ENCODE measurements around the gene MRPS12. TPM values are rescaled to one million over a fixed set of nuclear protein-coding genes. Genes with fewer than 3 reads are reported as not detected.

MRPS12 gene
- total RNA-seq, 4 donors from 2014 or later, result 23.7 to 42.6 (median 34.7) TPM

GRCh38 chr19:38915329-38916321, 15.1 kb upstream of the MRPS12 start:
- DNase-seq, result no peak
- Histone ChIP-seq H3K4me3 (no peak overlapping the region), H3K36me3 (no peaks in the 10 kb centered on the region), H3K4me1 (no peaks in the 10 kb centered on the region), H3K27me3 (peaks cover 17% of the 10 kb centered on the region), H3K9me3 (no peaks in the 10 kb centered on the region), H3K27ac (no peak overlapping the region)
- intact Hi-C loops (cut with DNase I; ENCODE audit: low total_unique reads), result no loop called here
- 93 to 94% methylated on average over 4 to 41 of the region's 44 CpGs for WGBS, 2 donors (ENCODE audit: low coverage in 1 of 2)
- in situ Hi-C loops (cut with MboI; ENCODE audit: low pct_ligation_motif_present in 1 of 4, low pct_unique_long_range_greater_than_20kb in 1 of 4, low sequenced_read_pairs in 3 of 4), result no loop called here
- no peak for TF ChIP-seq POLR2A (IDR thresholded peaks at IDR 0.05)
- TF ChIP-seq POLR2AphosphoS5 (IDR thresholded peaks at IDR 0.05), result no peak
- TF ChIP-seq EP300 (IDR thresholded peaks at IDR 0.05; ENCODE audit: low read depth), result no peak

- Histone ChIP-seq H3K9me3 (no peaks in the 10 kb centered on the region), H3K36me3 (no peaks in the 10 kb centered on the region), H3K4me3 (no peak overlapping the region), H3K27ac (no peak overlapping the region), H3K4me1 (no peaks in the 10 kb centered on the region), H3K27me3 (no peaks in the 10 kb centered on the region)
- TF ChIP-seq POLR2AphosphoS5 (IDR thresholded peaks at IDR 0.05) (no peak), EP300 (IDR thresholded peaks at IDR 0.05; ENCODE audit: low read depth) (no peak), CTCF (IDR thresholded peaks at IDR 0.05) (no peak), POLR2A (IDR thresholded peaks at IDR 0.05) (no peak)
- 85 to 100% methylated on average over 3 to 9 of the region's 9 CpGs for WGBS, 2 donors (ENCODE audit: low coverage in 1 of 2)
- intact Hi-C loops (cut with DNase I; ENCODE audit: low total_unique reads), result no loop called here
- DNase-seq, result no peak
- in situ Hi-C loops (cut with MboI; ENCODE audit: low pct_ligation_motif_present in 1 of 4, low pct_unique_long_range_greater_than_20kb in 1 of 4, low sequenced_read_pairs in 3 of 4), result no loop called here
These were observed 13.2 kb upstream of the MRPS12 start for GRCh38 chr19:38917516-38917915.

GRCh38 chr19:38917921-38918491, 12.7 kb upstream of the MRPS12 start:
- DNase-seq, result no peak
- no peak overlapping the region for H3K4me3 ChIP-seq
- no peaks in the 10 kb centered on the region for H3K4me1 ChIP-seq
- H3K9me3 ChIP-seq, result no peaks in the 10 kb centered on the region
- TF ChIP-seq CTCF (IDR thresholded peaks at IDR 0.05), result no peak
- TF ChIP-seq EP300 (IDR thresholded peaks at IDR 0.05; ENCODE audit: low read depth), result no peak
- no peak for TF ChIP-seq POLR2AphosphoS5 (IDR thresholded peaks at IDR 0.05)
- TF ChIP-seq POLR2A (IDR thresholded peaks at IDR 0.05), result no peak
- in situ Hi-C loops (cut with MboI; ENCODE audit: low pct_ligation_motif_present in 1 of 4, low pct_unique_long_range_greater_than_20kb in 1 of 4, low sequenced_read_pairs in 3 of 4), result no loop called here
- WGBS, 2 donors (ENCODE audit: low coverage in 1 of 2), result 40 to 66% methylated on average over 1 to 13 of the region's 13 CpGs
- intact Hi-C loops (cut with DNase I; ENCODE audit: low total_unique reads), result no loop called here
- H3K27ac ChIP-seq, result no peak overlapping the region
- no peaks in the 10 kb centered on the region for H3K27me3 ChIP-seq
- H3K36me3 ChIP-seq, result no peaks in the 10 kb centered on the region

- Histone ChIP-seq H3K27me3 (no peaks in the 10 kb centered on the region), H3K27ac (no peak overlapping the region), H3K36me3 (no peaks in the 10 kb centered on the region), H3K9me3 (no peaks in the 10 kb centered on the region), H3K4me1 (no peaks in the 10 kb centered on the region), H3K4me3 (no peak overlapping the region)
- in situ Hi-C loops (cut with MboI; ENCODE audit: low pct_ligation_motif_present in 1 of 4, low pct_unique_long_range_greater_than_20kb in 1 of 4, low sequenced_read_pairs in 3 of 4) (no loop called here), intact Hi-C loops (cut with DNase I; ENCODE audit: low total_unique reads) (no loop called here)
- no peak for TF ChIP-seq POLR2A (IDR thresholded peaks at IDR 0.05)
- TF ChIP-seq EP300 (IDR thresholded peaks at IDR 0.05; ENCODE audit: low read depth), result no peak
- no peak for TF ChIP-seq POLR2AphosphoS5 (IDR thresholded peaks at IDR 0.05)
- no peak for TF ChIP-seq CTCF (IDR thresholded peaks at IDR 0.05)
- 88 to 100% methylated on average over 3 to 9 of the region's 10 CpGs for WGBS, 2 donors (ENCODE audit: low coverage in 1 of 2)
- DNase-seq, result no peak
These were observed 12.2 kb upstream of the MRPS12 start for GRCh38 chr19:38918526-38918925.
